ENCODE measurements around the gene NDST1. TPM values are rescaled to one million over a fixed set of nuclear protein-coding genes. Genes with fewer than 3 reads are reported as not detected.

The NDST1 gene
- total and polyA plus RNA-seq, 10 of the 15 experiments (the other 5 are each of a cell fraction or from before 2014, with no cell fraction given), result 0.20 to 53.5 (median 12.9) TPM

GRCh38 chr5:150570333-150570732 is 62.4 kb downstream of the NDST1 start:
- Histone ChIP-seq H3K9ac (ENCODE audit: control insufficient read depth, insufficient read depth, low read length) (no peak overlapping the region), H3K9me3 (replicated peaks; ENCODE audit: control insufficient read depth, insufficient read depth, low read length) (no peaks in the 10 kb centered on the region), H3K79me2 (ENCODE audit: control insufficient read depth, insufficient read depth, low read length) (no peaks in the 10 kb centered on the region), H4K20me1 (ENCODE audit: control insufficient read depth, insufficient read depth) (no peaks in the 10 kb centered on the region), H3K36me3 (ENCODE audit: control insufficient read depth in 2 of 2, insufficient read depth in 2 of 2, low read length in 1 of 2) (no peaks in the 10 kb centered on the region), H3K27me3 (replicated peaks in 1 of 2; ENCODE audit: control insufficient read depth in 2 of 2, insufficient read depth in 2 of 2, low read length in 1 of 2) (no peaks in the 10 kb centered on the region), H3K4me2 (ENCODE audit: control insufficient read depth, insufficient read depth) (no peak overlapping the region), H3K4me3 (no peak overlapping the region), H3K27ac (ENCODE audit: control insufficient read depth, insufficient read depth) (no peak overlapping the region), H2AFZ (ENCODE audit: control insufficient read depth, low read depth, low read length) (no peak overlapping the region), H3K4me1 (ENCODE audit: control insufficient read depth, insufficient read depth, low read length) (no peaks in the 10 kb centered on the region)
- no peak for DNase-seq (ENCODE audit: low read depth, low spot score)
- intact Hi-C loops (cut with micrococcal nuclease; ENCODE audit: unreplicated experiment) (no loop called here), in situ Hi-C loops (cut with MboI) (no loop called here)
- ChIA-PET RAD21 (ENCODE audit: unreplicated experiment) (no interaction called here), CTCF (interaction anchor here (1.7 to 2.5 kb wide), 2 partner anchors 11 to 85 kb away, joined by 4 to 11 read pairs; no protein-coding TSS in a partner anchor), POLR2A (no interaction called here), SMC1A (ENCODE audit: uncharacterized antibody, unreplicated experiment) (no interaction called here)
- FAIRE-seq, result no peak
- no peak for TF ChIP-seq CHD4 (IDR thresholded peaks at IDR 0.05)
- WGBS (ENCODE audit: insufficient coverage, insufficient replicate concordance, low lambda C conversion rate, missing lambda C conversion rate), result 52% methylated on average over 7 of the region's 7 CpGs
- no peak for ATAC-seq
- BruUV-seq (replicated peaks), result no TSS peak

DNA sequence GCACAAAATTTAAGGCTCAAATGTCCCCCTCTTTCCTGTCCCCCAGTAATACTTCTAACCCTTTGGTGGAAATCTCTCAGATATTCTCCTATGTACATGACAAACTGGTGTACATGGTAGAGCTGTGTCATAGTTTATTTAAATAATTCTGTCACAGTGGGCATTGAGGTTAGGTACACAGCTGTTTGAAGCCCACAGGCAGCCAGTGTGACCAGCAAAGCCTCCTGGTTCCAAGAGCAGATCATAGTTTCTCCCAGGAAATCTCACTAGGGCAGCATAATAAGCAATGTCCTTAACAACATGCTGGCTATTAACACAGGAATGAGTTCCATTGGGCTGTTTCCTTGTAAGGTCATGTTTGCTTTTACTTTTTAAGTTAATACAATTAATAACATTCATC is 63.9 kb downstream of the NDST1 start:
- FAIRE-seq (no peak), ATAC-seq (no peak), DNase-seq (ENCODE audit: low read depth, low spot score) (no peak)
- H2AFZ ChIP-seq (ENCODE audit: control insufficient read depth, low read depth, low read length), result no peak overlapping the region
- no peaks in the 10 kb centered on the region for H3K4me1 ChIP-seq (ENCODE audit: control insufficient read depth, insufficient read depth, low read length)
- no peak overlapping the region for H3K9ac ChIP-seq (ENCODE audit: control insufficient read depth, insufficient read depth, low read length)
- in situ Hi-C loops (cut with MboI) (no loop called here), intact Hi-C loops (cut with micrococcal nuclease; ENCODE audit: unreplicated experiment) (no loop called here)
- no peaks in the 10 kb centered on the region for H3K79me2 ChIP-seq (ENCODE audit: control insufficient read depth, insufficient read depth, low read length)
- H3K9me3 ChIP-seq (replicated peaks; ENCODE audit: control insufficient read depth, insufficient read depth, low read length), result no peaks in the 10 kb centered on the region
- H4K20me1 ChIP-seq (ENCODE audit: control insufficient read depth, insufficient read depth), result no peaks in the 10 kb centered on the region
- CTCF ChIA-PET, result interaction anchor here (0.6 kb wide), 1 partner anchor 74 kb away, joined by 3 read pairs; no protein-coding TSS in a partner anchor
- no peak overlapping the region for H3K27ac ChIP-seq (ENCODE audit: control insufficient read depth, insufficient read depth)
- POLR2A ChIA-PET, result no interaction called here
- H3K4me3 ChIP-seq, result no peak overlapping the region
- no peaks in the 10 kb centered on the region for H3K27me3 ChIP-seq (replicated peaks in 1 of 2; ENCODE audit: control insufficient read depth in 2 of 2, insufficient read depth in 2 of 2, low read length in 1 of 2)
- TF ChIP-seq GATAD2B (conservative IDR thresholded peaks at IDR 0.05; ENCODE audit: low read depth), result no peak
- no peak for TF ChIP-seq SUPT20H (IDR thresholded peaks at IDR 0.05; ENCODE audit: borderline replicate concordance, control insufficient read depth, low read depth, low read length)
- TF ChIP-seq, protein P1, sequence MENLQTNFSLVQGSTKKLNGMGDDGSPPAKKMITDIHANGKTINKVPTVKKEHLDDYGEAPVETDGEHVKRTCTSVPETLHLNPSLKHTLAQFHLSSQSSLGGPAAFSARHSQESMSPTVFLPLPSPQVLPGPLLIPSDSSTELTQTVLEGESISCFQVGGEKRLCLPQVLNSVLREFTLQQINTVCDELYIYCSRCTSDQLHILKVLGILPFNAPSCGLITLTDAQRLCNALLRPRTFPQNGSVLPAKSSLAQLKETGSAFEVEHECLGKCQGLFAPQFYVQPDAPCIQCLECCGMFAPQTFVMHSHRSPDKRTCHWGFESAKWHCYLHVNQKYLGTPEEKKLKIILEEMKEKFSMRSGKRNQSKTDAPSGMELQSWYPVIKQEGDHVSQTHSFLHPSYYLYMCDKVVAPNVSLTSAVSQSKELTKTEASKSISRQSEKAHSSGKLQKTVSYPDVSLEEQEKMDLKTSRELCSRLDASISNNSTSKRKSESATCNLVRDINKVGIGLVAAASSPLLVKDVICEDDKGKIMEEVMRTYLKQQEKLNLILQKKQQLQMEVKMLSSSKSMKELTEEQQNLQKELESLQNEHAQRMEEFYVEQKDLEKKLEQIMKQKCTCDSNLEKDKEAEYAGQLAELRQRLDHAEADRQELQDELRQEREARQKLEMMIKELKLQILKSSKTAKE (IDR thresholded peaks at IDR 0.05; ENCODE audit: low read depth, poor library complexity, severe bottlenecking), result no peak
- no peak for TF ChIP-seq MYB (IDR thresholded peaks at IDR 0.05; ENCODE audit: borderline replicate concordance, low read depth, low read length)
- TF ChIP-seq ZBTB40 (IDR thresholded peaks at IDR 0.05; ENCODE audit: borderline replicate concordance), result no peak
- TF ChIP-seq NR2C1 (IDR thresholded peaks at IDR 0.05), result no peak
- TF ChIP-seq NFYB (IDR thresholded peaks at IDR 0.05; ENCODE audit: insufficient read depth, low read depth, low read length), result no peak
- no peak for TF ChIP-seq HDAC6 (IDR thresholded peaks at IDR 0.05; ENCODE audit: unreplicated experiment)
- TF ChIP-seq ATF7 (IDR thresholded peaks at IDR 0.05; ENCODE audit: low read depth), result no peak
- TF ChIP-seq SMAD5 (IDR thresholded peaks at IDR 0.05; ENCODE audit: low read depth), result no peak
- TF ChIP-seq CEBPB (IDR thresholded peaks at IDR 0.05; ENCODE audit: borderline replicate concordance in 1 of 2, low read depth in 2 of 2, low read length in 2 of 2), result no peak
- no peak for TF ChIP-seq FOS (IDR thresholded peaks at IDR 0.05; ENCODE audit: borderline replicate concordance, extremely low read depth, insufficient read length)
- no TSS peak for BruUV-seq (replicated peaks)
- SMC1A ChIA-PET (ENCODE audit: uncharacterized antibody, unreplicated experiment), result no interaction called here
- RAD21 ChIA-PET (ENCODE audit: unreplicated experiment), result no interaction called here
- no peak overlapping the region for H3K4me2 ChIP-seq (ENCODE audit: control insufficient read depth, insufficient read depth)
- no peaks in the 10 kb centered on the region for H3K36me3 ChIP-seq (ENCODE audit: control insufficient read depth in 2 of 2, insufficient read depth in 2 of 2, low read length in 1 of 2)

Measured in GM12878 (cell line).